ENCODE measurements around the gene ST7. TPM values are rescaled to one million over a fixed set of nuclear protein-coding genes. Genes with fewer than 3 reads are reported as not detected.

The ST7 gene
- total RNA-seq, 1 donor from 2014 or later: 39.3 TPM

DNA sequence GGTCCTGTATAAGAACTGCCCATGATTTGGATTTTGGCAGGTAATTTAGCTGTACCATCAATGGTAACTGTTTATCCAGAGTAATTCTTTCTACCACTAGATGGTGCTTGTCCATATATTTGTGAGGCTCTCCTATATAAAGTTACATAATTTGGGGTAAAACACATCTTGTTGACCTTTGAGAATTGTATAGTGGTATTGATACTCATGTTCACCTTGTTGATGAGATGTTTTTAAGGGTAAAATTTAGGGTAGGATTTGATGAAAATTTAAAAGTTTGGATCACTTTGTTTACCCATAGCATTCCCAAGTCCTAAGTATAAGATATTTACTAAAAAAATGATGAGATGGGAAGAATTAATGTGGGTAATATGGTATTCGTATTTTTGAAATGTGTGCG, 31.6 kb downstream of the ST7 start:
- Mint-ChIP-seq H3K27me3 (ENCODE audit: low read depth, unreplicated experiment) (no peaks in the 10 kb centered on the region), H3K27ac (ENCODE audit: unreplicated experiment) (no peak overlapping the region), H3K4me1 (ENCODE audit: low read depth, unreplicated experiment) (peaks cover 24% of the 10 kb centered on the region), H3K36me3 (ENCODE audit: low read depth, unreplicated experiment) (no peaks in the 10 kb centered on the region), H3K9me3 (ENCODE audit: unreplicated experiment) (no peaks in the 10 kb centered on the region), H3K4me3 (ENCODE audit: unreplicated experiment) (no peak overlapping the region)
- DNase-seq (ENCODE audit: low read depth) (no peak), FAIRE-seq (peak; percentile 68)
- Histone ChIP-seq H3K4me2 (ENCODE audit: low read length) (no peak overlapping the region), H3K27ac (ENCODE audit: low read depth, low read length) (no peak overlapping the region), H2AFZ (ENCODE audit: low read depth, low read length) (no peak overlapping the region), H3K4me1 (ENCODE audit: insufficient read depth, low read length) (no peaks in the 10 kb centered on the region), H3K27me3 (ENCODE audit: insufficient read depth, low read length) (no peaks in the 10 kb centered on the region), H3K79me2 (ENCODE audit: insufficient read depth, low read length) (peaks cover 38% of the 10 kb centered on the region), H3K9ac (ENCODE audit: low read length) (no peak overlapping the region), H3K36me3 (ENCODE audit: insufficient read depth, low read length) (no peaks in the 10 kb centered on the region), H3K4me3 (ENCODE audit: insufficient read depth, low read depth, low read length) (no peak overlapping the region), H4K20me1 (ENCODE audit: insufficient read depth, low read length) (peaks cover 18% of the 10 kb centered on the region), H3K9me3 (ENCODE audit: insufficient read depth, low read depth, low read length) (no peaks in the 10 kb centered on the region)
- TF ChIP-seq, protein P1, sequence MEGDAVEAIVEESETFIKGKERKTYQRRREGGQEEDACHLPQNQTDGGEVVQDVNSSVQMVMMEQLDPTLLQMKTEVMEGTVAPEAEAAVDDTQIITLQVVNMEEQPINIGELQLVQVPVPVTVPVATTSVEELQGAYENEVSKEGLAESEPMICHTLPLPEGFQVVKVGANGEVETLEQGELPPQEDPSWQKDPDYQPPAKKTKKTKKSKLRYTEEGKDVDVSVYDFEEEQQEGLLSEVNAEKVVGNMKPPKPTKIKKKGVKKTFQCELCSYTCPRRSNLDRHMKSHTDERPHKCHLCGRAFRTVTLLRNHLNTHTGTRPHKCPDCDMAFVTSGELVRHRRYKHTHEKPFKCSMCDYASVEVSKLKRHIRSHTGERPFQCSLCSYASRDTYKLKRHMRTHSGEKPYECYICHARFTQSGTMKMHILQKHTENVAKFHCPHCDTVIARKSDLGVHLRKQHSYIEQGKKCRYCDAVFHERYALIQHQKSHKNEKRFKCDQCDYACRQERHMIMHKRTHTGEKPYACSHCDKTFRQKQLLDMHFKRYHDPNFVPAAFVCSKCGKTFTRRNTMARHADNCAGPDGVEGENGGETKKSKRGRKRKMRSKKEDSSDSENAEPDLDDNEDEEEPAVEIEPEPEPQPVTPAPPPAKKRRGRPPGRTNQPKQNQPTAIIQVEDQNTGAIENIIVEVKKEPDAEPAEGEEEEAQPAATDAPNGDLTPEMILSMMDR (IDR thresholded peaks at IDR 0.05; ENCODE audit: insufficient read depth, low read depth, low read length): peak; percentile 65
- no peak for TF ChIP-seq EZH2 (IDR thresholded peaks at IDR 0.05; ENCODE audit: insufficient read depth, low read length)

DNA sequence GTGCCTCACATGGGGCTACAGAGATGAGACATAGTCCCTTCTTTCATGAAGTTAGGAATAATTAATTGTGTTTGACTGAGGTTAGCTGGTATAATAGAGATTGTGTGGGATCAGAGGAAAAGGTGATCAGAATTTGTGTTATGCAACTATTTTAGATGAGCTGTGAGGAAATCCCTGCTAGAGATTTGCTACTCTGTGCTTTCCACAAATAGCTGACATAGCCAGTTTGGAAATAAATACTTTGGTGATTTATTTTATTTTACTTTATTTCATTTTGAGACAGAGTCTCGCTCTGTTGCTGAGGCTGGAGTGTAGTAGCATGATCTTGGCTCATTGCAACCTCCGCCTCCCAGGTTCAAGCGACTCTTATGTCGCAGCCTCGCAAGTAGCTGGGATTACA, 32.3 kb downstream of the ST7 start:
- Histone ChIP-seq H3K79me2 (ENCODE audit: insufficient read depth, low read length) (peaks cover 36% of the 10 kb centered on the region), H3K9ac (ENCODE audit: low read length) (no peak overlapping the region), H3K27me3 (ENCODE audit: insufficient read depth, low read length) (no peaks in the 10 kb centered on the region), H4K20me1 (ENCODE audit: insufficient read depth, low read length) (peaks cover 18% of the 10 kb centered on the region), H3K36me3 (ENCODE audit: insufficient read depth, low read length) (no peaks in the 10 kb centered on the region), H3K4me2 (ENCODE audit: low read length) (no peak overlapping the region), H3K27ac (ENCODE audit: low read depth, low read length) (no peak overlapping the region), H3K9me3 (ENCODE audit: insufficient read depth, low read depth, low read length) (no peaks in the 10 kb centered on the region), H2AFZ (ENCODE audit: low read depth, low read length) (no peak overlapping the region), H3K4me1 (ENCODE audit: insufficient read depth, low read length) (no peaks in the 10 kb centered on the region), H3K4me3 (ENCODE audit: insufficient read depth, low read depth, low read length) (no peak overlapping the region)
- no peak for TF ChIP-seq EZH2 (IDR thresholded peaks at IDR 0.05; ENCODE audit: insufficient read depth, low read length)
- TF ChIP-seq, protein P1 (IDR thresholded peaks at IDR 0.05; ENCODE audit: insufficient read depth, low read depth, low read length): no peak
- Mint-ChIP-seq H3K36me3 (ENCODE audit: low read depth, unreplicated experiment) (no peaks in the 10 kb centered on the region), H3K9me3 (ENCODE audit: unreplicated experiment) (no peaks in the 10 kb centered on the region), H3K27ac (ENCODE audit: unreplicated experiment) (no peak overlapping the region), H3K4me1 (ENCODE audit: low read depth, unreplicated experiment) (peaks cover 20% of the 10 kb centered on the region), H3K4me3 (ENCODE audit: unreplicated experiment) (no peak overlapping the region), H3K27me3 (ENCODE audit: low read depth, unreplicated experiment) (no peaks in the 10 kb centered on the region)
- DNase-seq (ENCODE audit: low read depth): no peak
- FAIRE-seq: no peak

DNA sequence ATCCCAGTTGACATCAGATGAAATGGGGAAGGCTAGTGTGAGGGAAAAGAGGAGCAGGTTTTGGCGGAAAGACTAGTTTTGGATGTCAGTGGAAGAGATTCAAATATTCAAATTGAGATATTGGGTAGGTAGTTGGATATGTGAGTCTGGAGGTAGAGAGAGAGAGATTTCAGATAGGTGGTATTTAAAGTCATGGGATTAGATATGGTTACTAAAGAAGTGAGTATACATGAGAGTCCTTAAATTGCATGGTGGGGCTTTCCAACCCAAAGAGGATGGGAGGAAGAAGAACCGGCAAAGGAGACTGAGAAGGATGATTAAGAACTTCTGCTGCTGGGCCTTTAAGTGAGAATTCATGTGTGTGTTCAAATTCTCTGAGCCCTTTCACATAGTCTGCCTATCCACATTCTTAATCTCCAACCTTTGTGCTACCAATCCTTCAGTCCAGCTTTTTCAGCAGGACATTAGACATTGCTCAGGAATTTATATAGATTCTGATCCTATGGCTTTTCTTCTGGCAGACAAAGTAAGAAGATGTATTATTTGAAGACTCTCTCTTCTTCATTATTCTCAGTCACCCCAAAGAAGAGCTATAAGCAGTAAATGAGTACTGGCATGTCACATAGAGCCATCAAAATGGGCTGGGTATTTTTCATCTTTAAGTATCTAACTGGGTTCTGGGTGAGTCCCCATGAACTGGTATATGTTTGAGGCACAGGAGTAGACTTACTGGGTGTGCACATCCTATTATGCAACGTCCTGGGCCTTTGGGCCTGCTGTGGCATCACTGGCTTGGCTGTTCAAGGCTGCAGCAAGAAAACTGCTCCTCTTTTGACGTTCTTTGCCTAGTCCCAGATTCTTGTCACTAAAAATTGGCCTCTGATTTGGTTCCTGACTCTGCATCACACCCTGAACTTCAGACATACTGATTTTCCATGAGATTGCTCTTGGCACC, 33.6 kb downstream of the ST7 start:
- Histone ChIP-seq H3K27me3 (ENCODE audit: insufficient read depth, low read length) (no peaks in the 10 kb centered on the region), H3K9me3 (ENCODE audit: insufficient read depth, low read depth, low read length) (no peaks in the 10 kb centered on the region), H3K79me2 (ENCODE audit: insufficient read depth, low read length) (peaks cover 31% of the 10 kb centered on the region), H3K4me3 (ENCODE audit: insufficient read depth, low read depth, low read length) (no peak overlapping the region), H4K20me1 (ENCODE audit: insufficient read depth, low read length) (peaks cover 17% of the 10 kb centered on the region), H3K4me1 (ENCODE audit: insufficient read depth, low read length) (no peaks in the 10 kb centered on the region), H3K4me2 (ENCODE audit: low read length) (no peak overlapping the region), H3K36me3 (ENCODE audit: insufficient read depth, low read length) (no peaks in the 10 kb centered on the region), H2AFZ (ENCODE audit: low read depth, low read length) (no peak overlapping the region), H3K27ac (ENCODE audit: low read depth, low read length) (no peak overlapping the region), H3K9ac (ENCODE audit: low read length) (no peak overlapping the region)
- DNase-seq (ENCODE audit: low read depth) (no peak), FAIRE-seq (no peak)
- no peak overlapping the region for H3K4me3 Mint-ChIP-seq (ENCODE audit: unreplicated experiment)
- TF ChIP-seq, protein P1 (IDR thresholded peaks at IDR 0.05; ENCODE audit: insufficient read depth, low read depth, low read length): no peak
- TF ChIP-seq EZH2 (IDR thresholded peaks at IDR 0.05; ENCODE audit: insufficient read depth, low read length): no peak
- H3K9me3 Mint-ChIP-seq (ENCODE audit: unreplicated experiment): peaks cover 6% of the 10 kb centered on the region
- H3K27ac Mint-ChIP-seq (ENCODE audit: unreplicated experiment): peak overlapping the region; percentile 36
- H3K36me3 Mint-ChIP-seq (ENCODE audit: low read depth, unreplicated experiment): peaks cover 4% of the 10 kb centered on the region
- no peaks in the 10 kb centered on the region for H3K27me3 Mint-ChIP-seq (ENCODE audit: low read depth, unreplicated experiment)
- H3K4me1 Mint-ChIP-seq (ENCODE audit: low read depth, unreplicated experiment): peaks cover 19% of the 10 kb centered on the region
